Measurements from ENCODE around the gene ADGRB3.

DNA sequence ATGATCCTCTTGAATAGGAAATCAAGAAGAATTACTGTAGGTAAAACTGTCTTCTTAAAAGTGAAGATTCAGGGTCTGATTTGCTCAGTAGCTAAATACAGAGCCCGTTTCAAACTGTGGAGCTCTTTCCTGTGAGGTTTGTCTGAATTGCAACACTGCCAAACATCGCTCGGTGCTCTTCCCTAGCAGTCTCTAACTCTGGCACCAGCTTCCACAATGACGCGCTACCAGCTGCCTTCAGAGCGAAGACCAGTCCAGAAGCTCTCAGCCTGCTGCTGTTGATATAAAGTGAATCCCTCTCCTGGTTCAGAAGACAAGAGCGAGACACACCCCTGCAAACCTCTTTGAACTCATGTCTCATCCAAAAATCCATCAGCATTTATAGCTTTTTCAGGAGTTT lies 714.7 kb downstream of the ADGRB3 start:
- TF ChIP-seq, protein P1, sequence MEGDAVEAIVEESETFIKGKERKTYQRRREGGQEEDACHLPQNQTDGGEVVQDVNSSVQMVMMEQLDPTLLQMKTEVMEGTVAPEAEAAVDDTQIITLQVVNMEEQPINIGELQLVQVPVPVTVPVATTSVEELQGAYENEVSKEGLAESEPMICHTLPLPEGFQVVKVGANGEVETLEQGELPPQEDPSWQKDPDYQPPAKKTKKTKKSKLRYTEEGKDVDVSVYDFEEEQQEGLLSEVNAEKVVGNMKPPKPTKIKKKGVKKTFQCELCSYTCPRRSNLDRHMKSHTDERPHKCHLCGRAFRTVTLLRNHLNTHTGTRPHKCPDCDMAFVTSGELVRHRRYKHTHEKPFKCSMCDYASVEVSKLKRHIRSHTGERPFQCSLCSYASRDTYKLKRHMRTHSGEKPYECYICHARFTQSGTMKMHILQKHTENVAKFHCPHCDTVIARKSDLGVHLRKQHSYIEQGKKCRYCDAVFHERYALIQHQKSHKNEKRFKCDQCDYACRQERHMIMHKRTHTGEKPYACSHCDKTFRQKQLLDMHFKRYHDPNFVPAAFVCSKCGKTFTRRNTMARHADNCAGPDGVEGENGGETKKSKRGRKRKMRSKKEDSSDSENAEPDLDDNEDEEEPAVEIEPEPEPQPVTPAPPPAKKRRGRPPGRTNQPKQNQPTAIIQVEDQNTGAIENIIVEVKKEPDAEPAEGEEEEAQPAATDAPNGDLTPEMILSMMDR (IDR thresholded peaks at IDR 0.05) = no peak
- TF ChIP-seq EP300 (IDR thresholded peaks at IDR 0.05) = no peak
